ENCODE results near the gene REL.

GRCh38 chr2:60964651-60965498 is 83.5 kb downstream of the REL start:
- TF ChIP-seq CTCF (conservative IDR thresholded peaks at IDR 0.05; ENCODE audit: low read depth, low read length) (no peak), EZH2 (IDR thresholded peaks at IDR 0.05; ENCODE audit: borderline replicate concordance, low read depth, low read length, poor library complexity, severe bottlenecking) (no peak)

All from A673 (cell line).